HG03097 (cell line): ENCODE measurements around the gene MSMP.
A peak's percentile ranks its signal among the peaks of the same experiment; 100 is the strongest.

Experiments
- ATAC-seq: cut with Tn5 transposase; IDR thresholded peaks from one replicate; pipeline ENCODE4 v1.9.1; 2021; ENCODE audit not compliant: unreplicated experiment, low FRiP score

Gene MSMP

GRCh38 chr9:35771943-35772342, 17.9 kb upstream of the MSMP start:
- ATAC-seq = no peak

GRCh38 chr9:35771534-35771933, 17.5 kb upstream of the MSMP start:
- ATAC-seq = no peak

GRCh38 chr9:35771075-35771433, 17.0 kb upstream of the MSMP start:
- ATAC-seq = no peak

GRCh38 chr9:35769763-35770162, 15.7 kb upstream of the MSMP start:
- no peak for ATAC-seq

- no peak for ATAC-seq
These were observed 13.4 kb upstream of the MSMP start for GRCh38 chr9:35767458-35767857.

GRCh38 chr9:35766997-35767396, 12.9 kb upstream of the MSMP start:
- ATAC-seq = no peak

- ATAC-seq = no peak
These were observed 9.7 kb upstream of the MSMP start for GRCh38 chr9:35763803-35764202.

GRCh38 chr9:35763181-35763580, 9.1 kb upstream of the MSMP start:
- no peak for ATAC-seq

GRCh38 chr9:35760651-35761050, 6.6 kb upstream of the MSMP start:
- ATAC-seq = no peak

- no peak for ATAC-seq
These were observed 5.7 kb upstream of the MSMP start for GRCh38 chr9:35759795-35760194.

GRCh38 chr9:35758475-35759050, 4.5 kb upstream of the MSMP start:
- no peak for ATAC-seq

- ATAC-seq = no peak
These were observed 3.8 kb upstream of the MSMP start for GRCh38 chr9:35757892-35758275.

GRCh38 chr9:35757226-35757891, 3.3 kb upstream of the MSMP start:
- peak; percentile 39 for ATAC-seq

- ATAC-seq = peak; percentile 55
These were observed 2.5 kb upstream of the MSMP start for GRCh38 chr9:35756275-35757225.

- ATAC-seq = no peak
These were observed 995 bp upstream of the MSMP start for GRCh38 chr9:35755071-35755470.

- no peak for ATAC-seq
These were observed 610 bp downstream of the MSMP start for GRCh38 chr9:35753466-35753865.

- ATAC-seq = no peak
These were observed 3.9 kb downstream of the MSMP start for GRCh38 chr9:35750256-35750531.

- peak; percentile 18 for ATAC-seq
These were observed 4.4 kb downstream of the MSMP start for GRCh38 chr9:35749515-35750255.

GRCh38 chr9:35748858-35749514, 5.1 kb downstream of the MSMP start, which contains the start of the genes GBA2 and RGP1:
Gene GBA2, minus strand, starts transcription at chr9:35749228. Its CDS starts 524 bp downstream, at chr9:35748704.
Gene RGP1, plus strand, starts transcription at chr9:35749287. Its CDS starts 469 bp downstream, at chr9:35749756.
- ATAC-seq = peak; percentile 49

GRCh38 chr9:35748242-35748857, 5.7 kb downstream of the MSMP start:
- ATAC-seq = peak; percentile 2
